Loucy (cell line): Measurements from ENCODE around the gene RHOB.

Experiments
- H2AFZ ChIP-seq: fragments of 200-600 bp; sonication (generic); 2 replicates; pipeline ENCODE4 v1.6.0; 2016; ENCODE audit warnings: antibody characterized with exemption, mild to moderate bottlenecking, low read length, moderate library complexity
- H3F3A ChIP-seq: fragments of 200-600 bp; 2 replicates; pipeline ENCODE4 v1.6.0; 2016; ENCODE audit warnings: antibody characterized with exemption, low read depth, mild to moderate bottlenecking
- H3K27me3 ChIP-seq: fragments of 200-600 bp; sonication (generic); 2 replicates; pipeline ENCODE4 v1.6.1; 2014; ENCODE audit warnings: low read length, mild to moderate bottlenecking; ENCODE audit not compliant: insufficient read depth, poor library complexity, severe bottlenecking
- H3K36me3 ChIP-seq: fragments of 200-600 bp; sonication (generic); 2 replicates; pipeline ENCODE4 v1.6.1; 2016; ENCODE audit warnings: low read length; ENCODE audit not compliant: insufficient read depth
- H3K4me1 ChIP-seq: fragments of 200-600 bp; sonication (generic); 2 replicates; pipeline ENCODE4 v1.5.1; 2014; ENCODE audit warnings: low read length, mild to moderate bottlenecking; ENCODE audit not compliant: insufficient read depth, poor library complexity, severe bottlenecking
- H3K4me2 ChIP-seq: fragments of 200-600 bp; sonication (generic); 2 replicates; pipeline ENCODE4 v1.6.0; 2014; ENCODE audit warnings: antibody characterized with exemption, low read length, low read depth, mild to moderate bottlenecking; ENCODE audit not compliant: poor library complexity, severe bottlenecking
- H3K4me3 ChIP-seq: fragments of 200-600 bp; sonication (generic); 2 replicates; pipeline ENCODE4 v1.5.1; 2014; ENCODE audit warnings: low read length, mild to moderate bottlenecking, mixed read lengths; ENCODE audit not compliant: poor library complexity, severe bottlenecking
- H3K79me2 ChIP-seq: fragments of 200-600 bp; sonication (generic); 2 replicates; pipeline ENCODE4 v1.6.1; 2014; ENCODE audit warnings: low read length; ENCODE audit not compliant: insufficient read depth
- H3K9ac ChIP-seq: fragments of 200-600 bp; sonication (generic); 2 replicates; pipeline ENCODE4 v1.6.0; 2014; ENCODE audit warnings: mild to moderate bottlenecking, low read depth, low read length, moderate library complexity; ENCODE audit not compliant: poor library complexity, severe bottlenecking
- H3K9me2 ChIP-seq: fragments of 200-600 bp; sonication (generic); replicated peaks from 2 replicates; pipeline ENCODE4 v1.6.1; 2016; ENCODE audit warnings: low read depth, low read length, mixed read lengths
- H3K9me3 ChIP-seq: fragments of 200-600 bp; sonication (generic); 2 replicates; pipeline ENCODE4 v1.6.1; 2014; ENCODE audit warnings: mild to moderate bottlenecking, antibody characterized with exemption, low read length, low read depth; ENCODE audit not compliant: insufficient read depth
- H4K20me1 ChIP-seq: fragments of 200-600 bp; sonication (generic); 2 replicates; pipeline ENCODE4 v1.6.0; 2014; ENCODE audit warnings: antibody characterized with exemption, low read length, mild to moderate bottlenecking; ENCODE audit not compliant: insufficient read depth, poor library complexity, severe bottlenecking
- EZH2phosphoT487 ChIP-seq: fragments of 200-600 bp; IDR thresholded peaks from 2 replicates; pipeline ENCODE4 v1.6.1; 2018; ENCODE audit warnings: antibody characterized with exemption, mild to moderate bottlenecking, moderate library complexity, borderline replicate concordance
- TF ChIP-seq, protein P1 (sequence below): fragments of 200-600 bp; sonication (generic); conservative IDR thresholded peaks from 2 replicates; pipeline ENCODE4 v1.5.1; 2014; ENCODE audit warnings: mild to moderate bottlenecking, antibody characterized with exemption, low read length

RHOB gene

DNA sequence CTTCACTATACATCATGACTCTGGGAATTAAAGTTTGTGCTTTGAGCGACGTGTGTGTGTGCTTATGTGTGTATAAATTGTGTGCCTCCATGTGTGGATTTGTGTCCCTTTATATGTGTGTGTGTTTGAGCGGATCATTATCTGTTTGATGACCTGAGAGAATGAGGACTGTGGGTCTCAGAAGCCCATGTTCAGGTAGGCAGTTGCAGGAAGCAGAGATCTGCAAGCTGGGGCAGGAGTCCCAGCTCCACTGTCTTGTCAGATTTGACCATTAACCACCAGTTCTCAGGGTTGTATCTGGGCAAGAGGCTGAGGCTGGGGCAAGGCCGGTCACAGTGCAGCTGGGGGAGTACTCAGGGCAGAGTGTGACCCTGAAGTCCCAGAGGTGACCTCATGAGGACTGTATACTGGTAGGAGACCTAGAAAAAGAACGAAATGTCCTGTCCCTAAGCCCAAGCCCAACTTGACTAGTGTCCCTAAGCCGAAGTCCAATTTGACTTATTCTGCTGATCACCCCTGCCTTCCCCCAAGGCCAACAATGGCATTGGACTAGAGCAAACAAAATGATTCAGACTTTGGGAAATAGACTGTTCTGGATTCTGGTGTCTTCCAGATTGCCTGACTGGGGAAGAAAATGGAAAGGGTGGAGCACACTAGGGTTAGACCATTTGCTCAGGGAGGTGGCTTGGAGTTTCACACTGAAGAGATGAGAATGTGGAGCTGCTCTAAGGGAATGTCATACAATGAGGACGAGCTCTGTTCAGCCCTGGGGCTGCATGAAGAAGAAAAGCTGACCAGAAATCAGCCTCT lies 28.1 kb downstream of the RHOB start:
- H3K79me2 ChIP-seq = no peaks in the 10 kb centered on the region
- H4K20me1 ChIP-seq = no peaks in the 10 kb centered on the region
- no peak overlapping the region for H3K9ac ChIP-seq
- no peak overlapping the region for H3K4me3 ChIP-seq
- H3F3A ChIP-seq = no peaks in the 10 kb centered on the region
- H3K36me3 ChIP-seq = no peaks in the 10 kb centered on the region
- H3K9me3 ChIP-seq = 0 out of 2 replicates have a peak, but pooled peaks cover 4% of the 10 kb centered on the region
- peak overlapping the region; percentile 30; the same call in 1 of the 2 replicates for H2AFZ ChIP-seq
- H3K4me1 ChIP-seq = no peaks in the 10 kb centered on the region
- H3K9me2 ChIP-seq = no peaks in the 10 kb centered on the region
- H3K27me3 ChIP-seq = no peaks in the 10 kb centered on the region
- no peak overlapping the region for H3K4me2 ChIP-seq
- TF ChIP-seq, protein P1, sequence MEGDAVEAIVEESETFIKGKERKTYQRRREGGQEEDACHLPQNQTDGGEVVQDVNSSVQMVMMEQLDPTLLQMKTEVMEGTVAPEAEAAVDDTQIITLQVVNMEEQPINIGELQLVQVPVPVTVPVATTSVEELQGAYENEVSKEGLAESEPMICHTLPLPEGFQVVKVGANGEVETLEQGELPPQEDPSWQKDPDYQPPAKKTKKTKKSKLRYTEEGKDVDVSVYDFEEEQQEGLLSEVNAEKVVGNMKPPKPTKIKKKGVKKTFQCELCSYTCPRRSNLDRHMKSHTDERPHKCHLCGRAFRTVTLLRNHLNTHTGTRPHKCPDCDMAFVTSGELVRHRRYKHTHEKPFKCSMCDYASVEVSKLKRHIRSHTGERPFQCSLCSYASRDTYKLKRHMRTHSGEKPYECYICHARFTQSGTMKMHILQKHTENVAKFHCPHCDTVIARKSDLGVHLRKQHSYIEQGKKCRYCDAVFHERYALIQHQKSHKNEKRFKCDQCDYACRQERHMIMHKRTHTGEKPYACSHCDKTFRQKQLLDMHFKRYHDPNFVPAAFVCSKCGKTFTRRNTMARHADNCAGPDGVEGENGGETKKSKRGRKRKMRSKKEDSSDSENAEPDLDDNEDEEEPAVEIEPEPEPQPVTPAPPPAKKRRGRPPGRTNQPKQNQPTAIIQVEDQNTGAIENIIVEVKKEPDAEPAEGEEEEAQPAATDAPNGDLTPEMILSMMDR = no peak
- TF ChIP-seq EZH2phosphoT487 = no peak

DNA sequence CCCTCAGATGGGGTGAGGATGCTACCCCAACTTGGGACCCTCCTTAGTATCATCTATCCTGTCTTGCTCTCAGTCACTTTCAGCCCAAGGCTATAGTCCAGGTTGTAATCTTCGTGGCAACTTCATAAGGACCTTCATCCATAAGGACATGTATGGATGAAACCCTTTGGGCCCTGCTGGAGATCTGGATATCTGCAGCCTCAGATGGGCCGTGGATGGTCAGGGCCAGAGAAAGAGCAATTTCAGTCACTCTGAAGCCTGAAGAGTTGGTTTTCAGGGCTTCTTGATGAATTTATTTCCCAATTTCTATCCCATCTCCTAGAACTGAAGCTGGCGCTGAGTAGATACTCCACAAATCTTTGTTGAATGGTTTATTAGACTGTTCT lies 28.7 kb downstream of the RHOB start:
- no peaks in the 10 kb centered on the region for H3K4me1 ChIP-seq
- H3K9me3 ChIP-seq = 0 out of 2 replicates have a peak, but pooled peaks cover 4% of the 10 kb centered on the region
- H3F3A ChIP-seq = no peaks in the 10 kb centered on the region
- H3K4me3 ChIP-seq = no peak overlapping the region
- H3K4me2 ChIP-seq = no peak overlapping the region
- H4K20me1 ChIP-seq = no peaks in the 10 kb centered on the region
- H3K27me3 ChIP-seq = no peaks in the 10 kb centered on the region
- TF ChIP-seq, protein P1 = no peak
- H3K36me3 ChIP-seq = no peaks in the 10 kb centered on the region
- no peaks in the 10 kb centered on the region for H3K79me2 ChIP-seq
- no peak overlapping the region for H3K9ac ChIP-seq
- no peak overlapping the region for H2AFZ ChIP-seq
- H3K9me2 ChIP-seq = no peaks in the 10 kb centered on the region

DNA sequence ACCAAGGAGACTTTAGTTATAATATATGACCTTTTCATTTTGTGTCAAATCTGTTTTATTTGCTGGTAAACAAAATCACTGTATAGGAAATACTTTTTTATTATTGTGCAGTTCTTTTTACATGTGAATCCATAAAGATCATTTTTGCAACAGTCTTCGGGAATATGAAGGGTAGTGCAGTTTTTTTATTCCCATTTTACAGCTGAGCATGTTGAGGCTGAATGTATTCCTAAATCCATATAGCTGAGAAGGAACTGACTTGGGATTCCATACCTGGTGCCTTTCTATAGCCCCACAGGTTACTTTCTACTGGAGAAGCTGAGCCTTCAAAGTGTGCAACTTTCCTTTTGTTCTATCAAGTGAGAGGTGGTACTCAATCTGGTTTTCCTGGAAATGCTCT lies 29.6 kb downstream of the RHOB start:
- H3K9me3 ChIP-seq = 0 out of 2 replicates have a peak, but pooled peaks cover 4% of the 10 kb centered on the region
- H3K79me2 ChIP-seq = no peaks in the 10 kb centered on the region
- H3F3A ChIP-seq = no peaks in the 10 kb centered on the region
- no peak overlapping the region for H3K9ac ChIP-seq
- H3K36me3 ChIP-seq = no peaks in the 10 kb centered on the region
- no peak overlapping the region for H3K4me3 ChIP-seq
- no peak overlapping the region for H3K4me2 ChIP-seq
- H2AFZ ChIP-seq = no peak overlapping the region
- no peaks in the 10 kb centered on the region for H3K27me3 ChIP-seq
- no peaks in the 10 kb centered on the region for H3K9me2 ChIP-seq
- no peaks in the 10 kb centered on the region for H3K4me1 ChIP-seq
- H4K20me1 ChIP-seq = no peaks in the 10 kb centered on the region
- TF ChIP-seq, protein P1 = no peak
- no peak for TF ChIP-seq EZH2phosphoT487
